Mucosa of stomach (tissue), 1 donor: ENCODE measurements around the gene KCNH3.
"Not testable (repeated sequence)": the region's sequence is repeated elsewhere in the genome, so short reads cannot be mapped to it uniquely, and the experiment has no call there.

Source experiments
- H3K27me3 ChIP-seq: one replicate; pipeline ENCODE4 v1.7.0; 2013; ENCODE audit warnings: mild to moderate bottlenecking, low read length; ENCODE audit not compliant: control insufficient read depth, insufficient read depth
- H3K36me3 ChIP-seq: one replicate; pipeline ENCODE4 v1.7.0; 2013; ENCODE audit warnings: low read length; ENCODE audit not compliant: control insufficient read depth, insufficient read depth
- H3K4me1 ChIP-seq: one replicate; pipeline ENCODE4 v1.7.0; 2013; ENCODE audit warnings: mild to moderate bottlenecking, low read length; ENCODE audit not compliant: control insufficient read depth, insufficient read depth
- H3K4me3 ChIP-seq: one replicate; pipeline ENCODE4 v1.7.0; 2013; ENCODE audit warnings: low read length
- H3K9ac ChIP-seq: one replicate; pipeline ENCODE4 v1.7.0; 2013; ENCODE audit warnings: mild to moderate bottlenecking, low read length, moderate library complexity
- H3K9me3 ChIP-seq: one replicate; pipeline ENCODE4 v1.7.0; 2013; ENCODE audit warnings: mild to moderate bottlenecking, low read length, moderate library complexity; ENCODE audit not compliant: control insufficient read depth
- donor health status: Pancreatic carcinoma.

KCNH3 gene

DNA sequence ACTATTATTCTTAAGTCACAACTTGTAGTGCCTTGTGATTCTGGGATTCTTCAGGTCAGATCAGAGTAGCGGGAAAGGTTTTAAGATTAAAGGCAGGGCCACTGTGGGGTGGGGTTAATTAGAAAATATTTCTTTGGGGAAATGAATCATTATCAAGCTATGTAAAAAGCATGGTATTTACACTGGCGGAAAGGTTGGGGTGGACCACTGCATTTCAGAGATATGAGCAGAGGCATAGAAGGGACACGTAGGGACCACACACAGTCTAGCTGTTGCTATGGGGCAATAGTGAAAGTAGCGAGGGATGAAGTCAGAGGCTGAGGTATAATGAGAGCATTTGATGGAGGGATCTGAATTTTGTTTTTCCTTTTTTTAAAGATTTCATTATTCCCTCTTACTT lies 31.7 kb upstream of the KCNH3 start:
- Histone ChIP-seq H3K36me3 (no peaks in the 10 kb centered on the region), H3K9me3 (no peaks in the 10 kb centered on the region), H3K9ac (no peak overlapping the region), H3K4me3 (no peak overlapping the region), H3K4me1 (no peaks in the 10 kb centered on the region), H3K27me3 (no peaks in the 10 kb centered on the region)

GRCh38 chr12:49509681-49510080 lies 29.1 kb upstream of the KCNH3 start:
- H3K4me3 ChIP-seq, H3K27me3 ChIP-seq, H3K9ac ChIP-seq, H3K9me3 ChIP-seq, H3K4me1 ChIP-seq, H3K36me3 ChIP-seq: not testable (repeated sequence)

DNA sequence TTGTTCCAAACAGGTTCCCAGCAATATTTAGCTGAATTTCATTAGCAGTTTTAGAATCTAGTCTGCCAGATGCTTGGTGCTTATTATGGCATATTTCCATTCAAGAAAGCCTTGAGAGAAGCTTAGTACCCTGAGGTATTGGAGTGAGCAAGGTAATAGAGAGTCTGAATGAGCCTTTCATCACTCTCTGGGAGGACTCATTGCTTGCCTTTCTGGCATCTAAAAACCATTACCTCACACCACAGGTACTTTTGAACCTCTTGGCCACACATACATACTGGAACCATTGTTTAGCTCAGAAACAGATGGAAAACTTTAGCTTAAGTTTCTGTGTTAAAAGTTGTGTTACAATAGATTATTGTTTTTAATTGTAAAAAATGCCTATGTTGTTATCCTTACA lies 27.4 kb upstream of the KCNH3 start:
- H3K4me3 ChIP-seq = no peak overlapping the region
- H3K36me3 ChIP-seq = no peaks in the 10 kb centered on the region
- H3K9me3 ChIP-seq = no peaks in the 10 kb centered on the region
- H3K27me3 ChIP-seq = no peaks in the 10 kb centered on the region
- H3K9ac ChIP-seq = no peak overlapping the region
- no peaks in the 10 kb centered on the region for H3K4me1 ChIP-seq

DNA sequence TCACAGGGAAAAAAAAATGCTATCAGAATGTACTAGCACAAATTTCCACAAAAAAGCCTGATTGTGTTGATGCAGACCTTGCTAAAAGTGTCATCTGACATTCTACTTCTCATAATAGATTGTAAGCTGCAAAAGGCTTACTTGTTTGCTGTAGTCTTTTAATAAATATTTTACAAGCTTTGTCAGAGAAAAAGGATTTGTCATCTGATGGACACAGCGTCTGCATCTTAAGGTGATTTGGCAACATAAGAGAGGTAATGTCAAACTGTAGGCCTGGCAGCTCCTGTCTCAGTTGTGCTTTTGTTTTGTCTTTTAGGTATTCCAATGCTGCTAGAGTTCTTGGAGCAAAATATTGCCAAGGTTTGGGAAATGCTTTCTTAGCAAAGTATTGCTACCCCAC lies 26.3 kb upstream of the KCNH3 start:
- Histone ChIP-seq H3K9me3 (no peaks in the 10 kb centered on the region), H3K36me3 (no peaks in the 10 kb centered on the region), H3K4me1 (no peaks in the 10 kb centered on the region), H3K9ac (no peak overlapping the region), H3K27me3 (no peaks in the 10 kb centered on the region), H3K4me3 (no peak overlapping the region)

DNA sequence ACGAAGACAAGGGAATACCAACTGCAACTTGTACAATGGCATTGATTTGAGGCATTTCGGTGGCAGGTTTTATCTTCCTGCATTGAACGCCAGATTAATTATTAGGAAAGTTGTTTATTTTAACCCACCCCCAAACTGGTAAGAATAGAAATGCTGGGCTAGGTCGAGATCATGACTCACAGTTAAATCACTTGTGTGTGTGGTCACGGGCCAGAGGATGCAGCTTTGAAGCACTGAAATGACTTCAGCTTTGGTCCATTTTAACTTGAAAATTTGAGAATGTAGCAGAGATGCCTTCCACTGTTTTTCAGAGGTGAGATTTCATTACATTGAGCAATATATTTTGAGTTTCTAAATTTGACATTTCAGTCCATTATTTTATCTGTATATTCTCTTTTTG lies 23.6 kb upstream of the KCNH3 start:
- H3K4me3 ChIP-seq = no peak overlapping the region
- no peak overlapping the region for H3K9ac ChIP-seq
- no peaks in the 10 kb centered on the region for H3K27me3 ChIP-seq
- H3K9me3 ChIP-seq = no peaks in the 10 kb centered on the region
- no peaks in the 10 kb centered on the region for H3K36me3 ChIP-seq
- H3K4me1 ChIP-seq = no peaks in the 10 kb centered on the region

GRCh38 chr12:49518914-49519573 lies 19.8 kb upstream of the KCNH3 start:
- Histone ChIP-seq H3K9ac (no peak overlapping the region), H3K4me1 (no peaks in the 10 kb centered on the region), H3K27me3 (no peaks in the 10 kb centered on the region), H3K9me3 (no peaks in the 10 kb centered on the region), H3K36me3 (no peaks in the 10 kb centered on the region), H3K4me3 (no peak overlapping the region)

GRCh38 chr12:49519574-49519936 lies 19.3 kb upstream of the KCNH3 start:
- H3K9ac ChIP-seq = no peak overlapping the region
- H3K36me3 ChIP-seq = no peaks in the 10 kb centered on the region
- H3K27me3 ChIP-seq = no peaks in the 10 kb centered on the region
- no peak overlapping the region for H3K4me3 ChIP-seq
- no peaks in the 10 kb centered on the region for H3K9me3 ChIP-seq
- H3K4me1 ChIP-seq = no peaks in the 10 kb centered on the region

GRCh38 chr12:49521389-49521788 lies 17.4 kb upstream of the KCNH3 start:
- no peak overlapping the region for H3K9ac ChIP-seq
- H3K4me3 ChIP-seq = no peak overlapping the region
- H3K4me1 ChIP-seq = no peaks in the 10 kb centered on the region
- no peaks in the 10 kb centered on the region for H3K36me3 ChIP-seq
- H3K27me3 ChIP-seq = no peaks in the 10 kb centered on the region
- no peaks in the 10 kb centered on the region for H3K9me3 ChIP-seq

GRCh38 chr12:49524660-49525324 lies 14.0 kb upstream of the KCNH3 start:
- Histone ChIP-seq H3K4me3 (no peak overlapping the region), H3K36me3 (no peaks in the 10 kb centered on the region), H3K9me3 (no peaks in the 10 kb centered on the region), H3K27me3 (no peaks in the 10 kb centered on the region), H3K9ac (no peak overlapping the region), H3K4me1 (no peaks in the 10 kb centered on the region)

DNA sequence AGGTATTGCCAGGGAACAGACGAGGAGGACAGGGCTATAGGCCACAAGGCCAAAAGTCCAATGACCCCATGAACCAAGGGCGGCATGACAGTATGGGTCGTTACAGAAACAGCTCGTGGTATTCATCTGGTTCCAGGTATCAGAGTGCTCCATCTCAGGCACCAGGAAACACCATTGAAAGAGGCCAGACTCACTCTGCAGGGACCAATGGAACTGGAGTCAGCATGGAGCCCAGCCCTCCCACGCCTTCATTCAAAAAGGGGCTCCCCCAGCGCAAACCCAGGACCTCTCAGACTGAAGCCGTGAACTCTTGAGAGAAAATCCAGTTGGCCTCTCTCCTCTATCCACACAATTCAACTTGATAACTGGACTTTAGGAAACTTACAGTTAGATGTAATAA lies 12.9 kb upstream of the KCNH3 start:
- no peaks in the 10 kb centered on the region for H3K27me3 ChIP-seq
- H3K9ac ChIP-seq = no peak overlapping the region
- no peak overlapping the region for H3K4me3 ChIP-seq
- H3K36me3 ChIP-seq = no peaks in the 10 kb centered on the region
- H3K9me3 ChIP-seq = no peaks in the 10 kb centered on the region
- no peaks in the 10 kb centered on the region for H3K4me1 ChIP-seq

- H3K36me3 ChIP-seq = no peaks in the 10 kb centered on the region
- no peak overlapping the region for H3K9ac ChIP-seq
- no peaks in the 10 kb centered on the region for H3K4me1 ChIP-seq
- no peak overlapping the region for H3K4me3 ChIP-seq
- H3K9me3 ChIP-seq = no peaks in the 10 kb centered on the region
- H3K27me3 ChIP-seq = no peaks in the 10 kb centered on the region
These were observed 11.3 kb upstream of the KCNH3 start for GRCh38 chr12:49527361-49528130.

DNA sequence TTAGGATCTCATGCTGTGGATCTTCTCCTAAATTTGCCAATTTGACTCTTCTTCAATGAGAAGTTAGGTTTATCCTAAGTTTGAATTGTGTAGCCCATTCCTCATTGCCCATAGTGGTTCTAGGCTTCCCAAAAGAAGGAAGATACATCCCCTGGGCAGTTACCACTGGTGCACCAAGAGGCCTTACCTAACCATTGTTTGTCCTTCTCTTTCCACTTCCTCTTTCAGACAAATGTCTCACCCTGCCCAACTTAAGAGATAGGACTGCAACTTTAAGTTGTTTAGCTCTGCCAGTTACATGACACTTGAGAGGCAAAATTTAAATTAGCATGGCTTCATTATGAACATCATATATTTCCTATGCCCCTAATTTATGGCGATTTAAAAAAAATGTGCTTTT lies 9.4 kb upstream of the KCNH3 start:
- H3K4me1 ChIP-seq = no peaks in the 10 kb centered on the region
- no peaks in the 10 kb centered on the region for H3K9me3 ChIP-seq
- H3K36me3 ChIP-seq = no peaks in the 10 kb centered on the region
- H3K27me3 ChIP-seq = no peaks in the 10 kb centered on the region
- no peak overlapping the region for H3K9ac ChIP-seq
- no peak overlapping the region for H3K4me3 ChIP-seq
